K562 (cell line): ENCODE data around the gene ALDH5A1. TPM values are rescaled to one million over a fixed set of nuclear protein-coding genes. Genes with fewer than 3 reads are reported as not detected.

Source experiments
- ELF2 ChIP-seq: fragments of 250-450 bp; sonication (Bioruptor Pico); IDR thresholded peaks from 2 replicates; pipeline ENCODE4 v1.5.0; 2021; ENCODE audit warnings: mild to moderate bottlenecking
- HDAC8 ChIP-seq: fragments of 450-650 bp; IDR thresholded peaks from 2 replicates; pipeline ENCODE4 v1.6.1; 2016; ENCODE audit warnings: mild to moderate bottlenecking, missing genetic modification characterization, moderate library complexity, missing compliant biosample characterization
- NBN ChIP-seq: fragments of 450-650 bp; IDR thresholded peaks from 2 replicates; pipeline ENCODE4 v1.6.1; 2016; ENCODE audit warnings: low read depth, mild to moderate bottlenecking
- SAFB2 ChIP-seq: fragments of 200-400 bp; formaldehyde crosslinking; IDR thresholded peaks from 2 replicates; pipeline ENCODE4 v1.6.1; 2018; ENCODE audit warnings: borderline replicate concordance, low read length, low read depth, moderate library complexity; ENCODE audit not compliant: severe bottlenecking
- SMAD3 ChIP-seq: fragments of 450-650 bp; formaldehyde crosslinking; conservative IDR thresholded peaks from 2 replicates; pipeline ENCODE4 v1.4.0; 2020; ENCODE audit warnings: mild to moderate bottlenecking
- SNIP1 ChIP-seq: fragments of 450-650 bp; IDR thresholded peaks from 2 replicates; pipeline ENCODE4 v1.7.1; 2017; ENCODE audit warnings: low read depth, mild to moderate bottlenecking
- ZSCAN32 ChIP-seq: fragments of 450-650 bp; formaldehyde crosslinking; IDR thresholded peaks from 2 replicates; pipeline ENCODE4 v1.4.0; 2020; ENCODE audit warnings: mild to moderate bottlenecking, moderate library complexity
- polyA plus RNA-seq, 8 experiments: library from polyadenylated mRNA; depleted of rRNA in 4 of 8; stranded (reverse) in 5 of 8; unstranded in 3 of 8; fragments of >200 nt; fragmentation: Nextera tagmentation in 2 of 8; fragmentation: Illumina TruSeq in 1 of 8; extraction: Ambion mirVana in 2 of 8; extraction: Trizol in 1 of 8; gene quantifications; 2 replicates each; pipeline versions ENCODE4 v1.2.1 to v1.2.3, GENCODE V29; 2011 to 2014; ENCODE audit warnings: inconsistent platforms in 1 of 8, missing spikeins in 1 of 8
- total RNA-seq, 7 experiments: library from RNA; depleted of rRNA in 6 of 7; stranded (reverse); fragments of >200 nt in 6 of 7; fragmentation: Illumina TruSeq in 2 of 7; extraction: Trizol in 2 of 7; gene quantifications; 2 replicates each; pipeline versions ENCODE4 v1.2.1 to v1.2.3, GENCODE V29; 2011 to 2021; ENCODE audit warnings: low replicate concordance in 1 of 7
- TF ChIP-seq, protein P1 (sequence below): sonication (generic); formaldehyde crosslinking; IDR thresholded peaks from 2 replicates; pipeline ENCODE4 v1.8.0; 2022; ENCODE audit warnings: mild to moderate bottlenecking, missing genetic modification reagents
- TF ChIP-seq, protein P2 (sequence below), 2 experiments: IDR thresholded peaks in 1 of 2; conservative IDR thresholded peaks in 1 of 2; 2 replicates each; pipeline ENCODE4 v1.6.1; 2016; ENCODE audit warnings: low read depth in 2 of 2, mild to moderate bottlenecking in 1 of 2, missing compliant biosample characterization in 1 of 2, missing genetic modification characterization in 1 of 2, moderate library complexity in 1 of 2

Gene ALDH5A1
- total and polyA plus RNA-seq, 9 of the 15 experiments (the other 6 are each of a cell fraction or from before 2014, with no cell fraction given) = 2.2 to 19.7 (median 9.5) TPM

DNA sequence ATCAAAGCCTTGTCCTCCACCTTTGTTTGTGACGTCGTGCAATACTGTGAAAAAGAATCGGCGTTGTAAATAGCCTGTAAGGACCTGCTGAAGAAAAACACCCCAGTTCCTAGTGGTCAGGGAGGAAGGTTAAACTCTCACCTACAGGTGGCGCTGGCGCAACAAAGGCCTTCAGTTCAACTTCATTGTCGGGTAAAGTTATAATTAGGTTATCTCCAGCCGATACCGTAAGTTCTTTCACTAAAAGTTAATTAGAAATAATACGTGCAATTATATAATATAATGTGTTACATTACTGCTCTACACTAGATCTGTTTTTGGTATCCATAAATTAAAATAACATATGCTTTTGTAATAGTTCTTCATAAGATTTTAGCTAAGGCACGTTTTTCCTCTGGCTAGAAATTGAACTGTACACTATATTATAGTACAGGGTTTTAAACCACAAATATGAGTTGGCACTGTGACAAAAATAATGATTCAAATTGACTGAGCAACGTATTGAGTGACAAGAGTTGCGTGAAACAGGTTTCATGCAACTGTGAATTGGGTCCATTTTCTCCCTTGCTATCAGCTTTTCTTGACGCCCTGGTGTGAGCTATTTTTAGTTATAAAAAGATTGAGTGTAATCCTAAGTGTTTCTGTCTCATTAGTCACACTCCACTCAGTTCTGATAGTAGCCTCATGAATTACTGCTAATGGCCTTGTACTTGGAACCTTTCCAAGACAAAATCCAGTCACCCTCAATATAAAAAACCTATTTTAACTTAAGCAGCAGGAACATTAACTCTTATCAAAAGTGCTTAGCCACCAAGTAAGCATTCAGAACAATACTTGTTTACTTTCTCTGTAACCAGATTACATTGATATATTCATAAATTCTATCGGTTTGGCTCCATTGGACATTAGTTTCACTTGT, 89.0 kb downstream of the ALDH5A1 start (continued):
- TF ChIP-seq, protein P1, sequence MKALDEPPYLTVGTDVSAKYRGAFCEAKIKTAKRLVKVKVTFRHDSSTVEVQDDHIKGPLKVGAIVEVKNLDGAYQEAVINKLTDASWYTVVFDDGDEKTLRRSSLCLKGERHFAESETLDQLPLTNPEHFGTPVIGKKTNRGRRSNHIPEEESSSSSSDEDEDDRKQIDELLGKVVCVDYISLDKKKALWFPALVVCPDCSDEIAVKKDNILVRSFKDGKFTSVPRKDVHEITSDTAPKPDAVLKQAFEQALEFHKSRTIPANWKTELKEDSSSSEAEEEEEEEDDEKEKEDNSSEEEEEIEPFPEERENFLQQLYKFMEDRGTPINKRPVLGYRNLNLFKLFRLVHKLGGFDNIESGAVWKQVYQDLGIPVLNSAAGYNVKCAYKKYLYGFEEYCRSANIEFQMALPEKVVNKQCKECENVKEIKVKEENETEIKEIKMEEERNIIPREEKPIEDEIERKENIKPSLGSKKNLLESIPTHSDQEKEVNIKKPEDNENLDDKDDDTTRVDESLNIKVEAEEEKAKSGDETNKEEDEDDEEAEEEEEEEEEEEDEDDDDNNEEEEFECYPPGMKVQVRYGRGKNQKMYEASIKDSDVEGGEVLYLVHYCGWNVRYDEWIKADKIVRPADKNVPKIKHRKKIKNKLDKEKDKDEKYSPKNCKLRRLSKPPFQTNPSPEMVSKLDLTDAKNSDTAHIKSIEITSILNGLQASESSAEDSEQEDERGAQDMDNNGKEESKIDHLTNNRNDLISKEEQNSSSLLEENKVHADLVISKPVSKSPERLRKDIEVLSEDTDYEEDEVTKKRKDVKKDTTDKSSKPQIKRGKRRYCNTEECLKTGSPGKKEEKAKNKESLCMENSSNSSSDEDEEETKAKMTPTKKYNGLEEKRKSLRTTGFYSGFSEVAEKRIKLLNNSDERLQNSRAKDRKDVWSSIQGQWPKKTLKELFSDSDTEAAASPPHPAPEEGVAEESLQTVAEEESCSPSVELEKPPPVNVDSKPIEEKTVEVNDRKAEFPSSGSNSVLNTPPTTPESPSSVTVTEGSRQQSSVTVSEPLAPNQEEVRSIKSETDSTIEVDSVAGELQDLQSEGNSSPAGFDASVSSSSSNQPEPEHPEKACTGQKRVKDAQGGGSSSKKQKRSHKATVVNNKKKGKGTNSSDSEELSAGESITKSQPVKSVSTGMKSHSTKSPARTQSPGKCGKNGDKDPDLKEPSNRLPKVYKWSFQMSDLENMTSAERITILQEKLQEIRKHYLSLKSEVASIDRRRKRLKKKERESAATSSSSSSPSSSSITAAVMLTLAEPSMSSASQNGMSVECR (CRISPR knock-in tag) = no peak
- no peak for TF ChIP-seq ELF2 (CRISPR knock-in tag)
- no peak for TF ChIP-seq SMAD3 (CRISPR knock-in tag)
- no peak for TF ChIP-seq HDAC8 (tag)
- no peak for TF ChIP-seq NBN
- TF ChIP-seq ZSCAN32 = no peak
- TF ChIP-seq, protein P2, sequence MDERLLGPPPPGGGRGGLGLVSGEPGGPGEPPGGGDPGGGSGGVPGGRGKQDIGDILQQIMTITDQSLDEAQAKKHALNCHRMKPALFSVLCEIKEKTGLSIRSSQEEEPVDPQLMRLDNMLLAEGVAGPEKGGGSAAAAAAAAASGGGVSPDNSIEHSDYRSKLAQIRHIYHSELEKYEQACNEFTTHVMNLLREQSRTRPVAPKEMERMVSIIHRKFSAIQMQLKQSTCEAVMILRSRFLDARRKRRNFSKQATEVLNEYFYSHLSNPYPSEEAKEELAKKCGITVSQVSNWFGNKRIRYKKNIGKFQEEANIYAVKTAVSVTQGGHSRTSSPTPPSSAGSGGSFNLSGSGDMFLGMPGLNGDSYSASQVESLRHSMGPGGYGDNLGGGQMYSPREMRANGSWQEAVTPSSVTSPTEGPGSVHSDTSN (CRISPR knock-in tag; IDR thresholded peaks at IDR 0.05; ENCODE audit: low read depth) = no peak
- TF ChIP-seq, protein P2 (tag; conservative IDR thresholded peaks at IDR 0.05; ENCODE audit: low read depth) = peak; percentile 70
- TF ChIP-seq SNIP1 = no peak
- TF ChIP-seq SAFB2 = no peak
